ENCODE results near the gene CACNA2D4. TPM values are rescaled to one million over a fixed set of nuclear protein-coding genes. Genes with fewer than 3 reads are reported as not detected.

CACNA2D4 gene
- total RNA-seq, 4 donors from 2014 or later: 0.27 to 3.1 (median 0.92) TPM

- Histone ChIP-seq H3K4me1 (no peaks in the 10 kb centered on the region), H3K4me3 (no peak overlapping the region), H3K9me3 (no peaks in the 10 kb centered on the region), H3K36me3 (no peaks in the 10 kb centered on the region), H3K27me3 (peaks cover 0 to 9% (median 0%) of the 10 kb centered on the region in 4 donors), H3K27ac (no peak overlapping the region)
- 86 to 90% methylated on average over 8 to 9 of the region's 10 CpGs for WGBS, 2 donors
- intact Hi-C loops (cut with DNase I): no loop called here
- no peak for TF ChIP-seq CTCF (IDR thresholded peaks at IDR 0.05)
- no peak for DNase-seq
Observed at GRCh38 chr12:1878214-1878613, 40.2 kb downstream of the CACNA2D4 start.

- Histone ChIP-seq H3K36me3 (no peaks in the 10 kb centered on the region), H3K9me3 (no peaks in the 10 kb centered on the region), H3K27ac (no peak overlapping the region), H3K4me3 (no peak overlapping the region), H3K4me1 (no peaks in the 10 kb centered on the region), H3K27me3 (peaks cover 0 to 4% (median 0%) of the 10 kb centered on the region in 4 donors)
- no peak for TF ChIP-seq CTCF (IDR thresholded peaks at IDR 0.05)
- no peak for TF ChIP-seq POLR2A (IDR thresholded peaks at IDR 0.05)
- DNase-seq: no peak
- intact Hi-C loops (cut with DNase I): no loop called here
- WGBS, 2 donors: 76 to 79% methylated on average over 5 to 8 of the region's 8 CpGs
Observed at GRCh38 chr12:1877169-1877878, 41.1 kb downstream of the CACNA2D4 start.

- TF ChIP-seq POLR2A (IDR thresholded peaks at IDR 0.05) (no peak), CTCF (IDR thresholded peaks at IDR 0.05) (no peak)
- intact Hi-C loops (cut with DNase I): no loop called here
- H3K27ac ChIP-seq: no peak overlapping the region
- no peaks in the 10 kb centered on the region for H3K9me3 ChIP-seq
- WGBS, 2 donors: 81 to 82% methylated on average over 3 of the region's 3 CpGs
- H3K4me1 ChIP-seq: no peaks in the 10 kb centered on the region
- DNase-seq: no peak
- H3K27me3 ChIP-seq: peaks cover 0 to 4% (median 0%) of the 10 kb centered on the region in 4 donors
- H3K4me3 ChIP-seq: no peak overlapping the region
- no peaks in the 10 kb centered on the region for H3K36me3 ChIP-seq
Observed at GRCh38 chr12:1876086-1876485, 42.4 kb downstream of the CACNA2D4 start.

- no peaks in the 10 kb centered on the region for H3K9me3 ChIP-seq
- WGBS, 2 donors: 0 to 52% methylated on average over 1 to 5 of the region's 6 CpGs
- H3K36me3 ChIP-seq: no peaks in the 10 kb centered on the region
- no peaks in the 10 kb centered on the region for H3K4me1 ChIP-seq
- no peak overlapping the region for H3K4me3 ChIP-seq
- H3K27me3 ChIP-seq: peaks cover 0 to 4% (median 0%) of the 10 kb centered on the region in 4 donors
- no peak for DNase-seq
- TF ChIP-seq CTCF (IDR thresholded peaks at IDR 0.05): no peak
- no peak for TF ChIP-seq POLR2A (IDR thresholded peaks at IDR 0.05)
- intact Hi-C loops (cut with DNase I): no loop called here
- no peak overlapping the region for H3K27ac ChIP-seq
Observed at GRCh38 chr12:1875608-1876007, 42.8 kb downstream of the CACNA2D4 start.

- no peak for TF ChIP-seq CTCF (IDR thresholded peaks at IDR 0.05)
- no peak for TF ChIP-seq POLR2A (IDR thresholded peaks at IDR 0.05)
- DNase-seq: no peak
- Histone ChIP-seq H3K27ac (no peak overlapping the region), H3K27me3 (peaks cover 0 to 9% (median 0%) of the 10 kb centered on the region in 4 donors), H3K9me3 (no peaks in the 10 kb centered on the region), H3K4me1 (no peaks in the 10 kb centered on the region), H3K36me3 (no peaks in the 10 kb centered on the region), H3K4me3 (no peak overlapping the region)
- 51 to 56% methylated on average over 4 to 5 of the region's 5 CpGs for WGBS, 2 donors
- intact Hi-C loops (cut with DNase I): no loop called here
Observed at GRCh38 chr12:1873531-1874510, 44.6 kb downstream of the CACNA2D4 start.
